Measurements from ENCODE around the gene KNDC1.

DNA sequence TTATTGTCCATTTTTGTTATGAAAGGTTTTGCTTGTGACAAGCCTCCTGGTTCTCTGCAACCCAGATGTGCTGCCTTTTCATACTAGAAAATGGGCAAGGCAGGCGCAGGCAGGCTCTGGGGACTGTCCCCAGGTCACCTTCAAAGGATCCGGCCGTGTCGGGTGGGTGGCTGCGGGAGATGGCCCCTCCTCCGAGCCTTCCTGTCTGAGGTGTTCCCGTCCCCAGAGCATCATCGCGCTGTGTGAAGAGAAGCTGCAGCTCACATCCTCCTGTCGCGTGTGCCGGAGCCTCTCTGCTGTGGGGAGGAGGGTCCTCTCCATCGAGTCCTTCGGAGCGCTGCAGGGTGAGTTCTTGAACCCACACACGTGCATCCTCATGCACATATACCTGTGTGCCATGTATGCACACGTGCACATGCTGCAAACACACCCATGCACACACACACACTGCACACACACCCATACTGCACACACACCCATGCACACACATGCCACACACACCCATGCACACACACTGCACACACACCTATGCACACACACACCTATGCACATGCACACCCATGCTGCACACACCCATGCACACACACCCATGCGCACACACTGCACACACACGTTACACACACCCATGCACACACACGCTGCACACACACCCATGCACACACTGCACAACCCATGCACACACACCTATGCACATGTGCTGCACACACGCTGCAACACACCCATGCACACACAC is 23.8 kb downstream of the KNDC1 start:
- TF ChIP-seq GATA1 (IDR thresholded peaks at IDR 0.05; ENCODE audit: low read depth, low read length): no peak
- TF ChIP-seq POLR2A (IDR thresholded peaks at IDR 0.05; ENCODE audit: low read length): no peak

Data from erythroblast (primary cell).